ENCODE results near the gene ZNF451.
"Not testable (repeated sequence)": the region's sequence is repeated elsewhere in the genome, so short reads cannot be mapped to it uniquely, and the experiment has no call there.

ZNF451 gene

DNA sequence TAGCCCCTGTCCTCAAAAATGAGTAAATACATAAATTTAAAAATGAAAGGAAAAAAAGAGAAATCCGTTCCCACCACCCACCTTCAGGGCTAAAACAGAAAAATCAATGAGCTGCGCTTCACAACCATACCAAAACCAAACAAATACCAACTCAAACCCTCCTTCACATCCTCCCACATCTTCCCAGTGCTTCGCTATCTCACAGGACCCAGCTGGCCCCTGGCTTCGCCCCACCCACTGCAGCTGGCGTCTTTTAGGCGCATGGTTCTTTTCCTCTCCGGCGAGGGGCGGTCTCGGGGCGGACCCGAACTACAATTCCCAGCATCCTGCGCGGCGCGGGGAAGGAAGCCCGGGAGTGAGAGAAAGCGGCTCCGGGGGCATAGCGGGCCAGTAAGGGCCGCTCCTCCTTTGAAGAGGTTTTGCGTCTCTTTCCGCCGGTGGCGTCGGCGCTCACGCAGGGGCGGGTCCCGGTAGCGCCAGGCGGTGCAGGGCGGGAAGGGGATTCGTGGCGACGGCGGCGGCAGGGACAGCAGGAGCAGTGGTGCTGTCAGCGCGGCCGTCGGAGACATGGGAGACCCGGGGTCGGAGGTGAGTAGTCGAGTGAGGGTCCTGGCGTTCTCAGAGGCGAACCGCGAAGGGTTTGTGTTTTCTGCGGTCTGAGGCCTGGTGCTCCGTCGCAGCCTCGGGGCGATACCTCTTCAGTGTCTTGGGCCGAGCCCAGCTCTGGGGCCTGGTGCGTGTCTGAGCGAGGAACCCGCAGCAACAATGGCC, at the start of gene ZNF451:
Gene ZNF451 (plus strand): TSS at position 502 of the 771 bp plus-strand sequence. CDS start 66 bp downstream, at position 568.
- DNase-seq: peak; percentile 92

DNA sequence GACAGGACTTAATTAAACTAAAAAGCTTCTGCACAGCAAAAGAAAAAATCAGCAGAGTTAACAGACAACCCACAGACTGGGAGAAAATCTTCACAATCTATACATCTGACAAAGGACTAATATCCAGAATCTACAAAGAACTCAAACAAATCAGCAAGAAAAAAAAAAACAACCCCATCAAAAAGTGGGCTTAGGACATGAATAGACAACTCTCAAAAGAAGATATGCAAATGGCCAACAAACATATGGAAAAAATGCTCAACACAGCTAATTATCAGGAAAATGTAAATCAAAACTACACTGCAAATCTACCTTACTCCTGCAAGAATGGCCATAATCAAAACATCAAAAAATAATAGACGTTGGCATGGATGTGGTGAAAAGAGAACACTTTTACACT, 45.9 kb upstream of the ZNF451 start:
- DNase-seq: not testable (repeated sequence)

DNA sequence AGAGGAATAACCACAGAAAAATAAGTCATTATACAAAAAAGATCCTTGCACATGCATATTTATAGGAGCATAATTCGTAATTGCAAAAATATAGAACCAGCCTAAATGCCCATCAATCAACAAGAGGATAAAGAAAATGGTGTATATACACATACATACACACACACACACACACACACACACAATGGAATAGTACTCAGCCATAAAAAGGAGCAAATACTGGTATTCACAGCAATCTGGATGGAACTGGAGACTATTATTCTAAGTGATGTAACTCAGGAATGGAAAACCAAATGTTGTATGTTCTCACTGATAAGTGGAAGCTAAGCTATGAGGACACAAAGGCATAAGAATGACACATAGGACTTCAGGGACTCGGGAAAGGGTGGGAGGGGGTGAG, 45.4 kb upstream of the ZNF451 start:
- no peak for DNase-seq

DNA sequence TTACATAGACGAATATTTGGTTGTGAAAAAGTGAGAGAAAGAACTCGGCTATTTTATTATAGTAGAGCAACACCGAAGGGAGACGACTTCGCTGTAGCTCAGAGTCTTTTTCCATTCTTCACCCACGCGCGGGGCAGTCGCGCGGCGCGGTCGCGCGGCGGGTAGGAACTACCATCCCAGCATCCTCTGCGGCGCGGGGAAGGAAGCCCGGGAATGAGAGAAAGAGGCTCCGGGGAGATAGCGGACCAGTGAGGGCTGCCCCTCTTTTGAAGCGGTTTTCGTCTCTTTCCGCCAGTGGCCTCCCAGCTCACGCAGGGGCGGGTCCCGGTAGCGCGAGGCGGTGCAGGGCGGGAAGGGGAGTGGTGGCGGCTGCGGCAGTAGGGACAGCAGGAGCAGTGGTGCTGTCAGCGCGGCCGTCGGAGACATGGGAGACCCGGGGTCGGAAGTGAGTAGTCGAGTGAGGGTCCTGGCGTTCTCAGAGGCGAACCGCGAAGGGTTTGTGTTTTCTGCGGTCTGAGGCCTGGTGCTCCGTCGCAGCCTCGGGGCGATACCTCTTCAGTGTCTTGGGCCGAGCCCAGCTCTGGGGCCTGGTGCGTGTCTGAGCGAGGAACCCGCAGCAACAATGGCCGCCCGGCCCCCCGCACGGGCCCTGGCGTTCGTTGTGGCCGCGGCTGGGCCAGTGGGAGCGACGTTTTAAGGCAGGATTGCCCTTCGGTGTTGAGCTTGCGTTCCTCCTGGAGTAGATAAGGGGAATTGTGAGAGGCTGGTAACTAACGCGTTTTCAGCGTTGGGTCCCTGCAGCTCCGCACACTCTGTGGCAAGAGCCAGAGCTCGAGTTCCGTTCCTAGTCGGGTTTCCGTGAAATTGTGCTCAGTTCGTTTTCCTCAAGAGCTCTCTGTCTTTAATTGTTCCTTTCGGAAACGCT, 43.4 kb upstream of the ZNF451 start, which contains the start of gene KIAA1586:
Gene KIAA1586 (plus strand): TSS at position 362 of the 925 bp plus-strand sequence. CDS start 63 bp downstream, at position 425.
- peak; percentile 85 for DNase-seq

- not testable (repeated sequence) for DNase-seq
Measured at GRCh38 chr6:57047257-57047585, 42.8 kb upstream of the ZNF451 start.

- not testable (repeated sequence) for DNase-seq
Measured at GRCh38 chr6:57047859-57048258, 42.1 kb upstream of the ZNF451 start.

DNA sequence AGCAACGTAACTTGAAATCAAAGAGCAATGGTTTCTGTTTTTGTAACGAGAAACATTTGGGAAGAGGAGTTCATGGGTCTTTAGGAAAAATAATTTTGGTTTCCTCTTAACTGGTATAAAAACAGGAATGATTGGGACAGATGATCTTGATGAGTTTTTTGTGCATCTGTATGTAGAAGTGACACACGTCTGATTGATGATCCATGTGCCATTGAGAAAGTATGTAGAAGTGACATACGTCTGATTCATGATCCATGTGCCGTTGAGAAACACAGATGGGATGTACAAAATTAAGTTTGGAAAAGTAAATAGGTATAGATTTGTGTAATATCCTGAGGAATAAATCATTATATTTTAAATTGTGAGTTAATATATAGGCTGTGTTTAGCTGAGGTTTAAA, 41.4 kb upstream of the ZNF451 start:
- no peak for DNase-seq

- no peak for DNase-seq
Measured at GRCh38 chr6:57063847-57064246, 26.1 kb upstream of the ZNF451 start.

DNA sequence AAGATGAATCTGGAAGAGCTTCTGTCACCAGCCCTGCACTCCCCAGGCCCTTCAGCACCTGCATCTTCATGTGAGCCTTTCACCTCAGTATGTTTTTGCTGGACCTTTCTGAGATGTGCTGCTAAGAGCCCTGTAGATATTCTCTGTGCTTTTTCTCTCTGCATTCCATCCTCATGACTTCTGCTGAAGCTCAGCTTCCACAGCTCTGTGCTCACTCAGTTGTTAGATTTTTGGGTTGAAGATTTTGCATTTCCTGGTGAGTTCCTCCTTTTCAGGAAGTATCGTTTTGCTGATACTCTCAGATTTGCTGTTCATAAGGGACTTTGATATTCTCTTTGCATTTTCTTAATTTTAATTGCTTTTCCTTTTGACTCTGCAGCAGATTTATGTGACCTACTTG, 25.2 kb upstream of the ZNF451 start:
- no peak for DNase-seq

DNA sequence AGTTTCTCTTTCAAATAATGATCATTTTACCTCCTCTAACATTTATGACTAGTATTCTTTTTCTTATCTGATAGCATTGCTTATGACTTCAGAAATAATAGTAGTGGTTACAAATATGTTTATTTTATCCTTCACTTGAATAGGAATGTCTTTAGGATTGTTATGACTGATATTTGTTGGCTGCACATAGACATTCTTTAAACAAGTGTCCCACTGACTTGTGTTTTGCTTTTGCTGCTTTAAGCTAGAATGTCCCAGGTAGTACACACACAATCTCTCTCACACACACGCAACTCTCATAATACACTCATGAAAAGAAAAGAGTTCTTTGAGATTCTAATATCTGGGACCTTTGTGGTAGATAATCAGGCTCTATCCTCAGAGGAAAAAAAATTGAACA, 21.9 kb upstream of the ZNF451 start:
- DNase-seq: no peak

DNA sequence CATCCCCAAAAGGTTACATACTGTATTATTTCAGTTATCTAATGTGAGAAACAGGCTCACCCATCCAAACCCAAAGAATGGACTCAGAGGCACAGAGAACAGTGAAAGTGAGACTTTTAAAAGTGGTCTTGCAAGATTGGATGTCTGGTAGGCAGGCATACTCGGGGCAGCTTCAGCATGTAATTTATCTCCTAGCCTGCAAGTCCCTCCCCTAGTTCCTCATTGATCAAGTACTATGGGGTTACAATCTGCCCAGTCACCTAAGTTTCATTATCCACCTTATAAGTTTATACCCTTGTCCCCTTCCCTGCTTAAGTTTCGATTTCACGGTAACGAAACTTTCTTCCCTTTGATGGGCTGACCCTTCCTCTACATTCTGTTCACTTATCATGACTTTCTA, 20.8 kb upstream of the ZNF451 start:
- DNase-seq: no peak

GRCh38 chr6:57069920-57070331, 20.1 kb upstream of the ZNF451 start:
- no peak for DNase-seq

DNA sequence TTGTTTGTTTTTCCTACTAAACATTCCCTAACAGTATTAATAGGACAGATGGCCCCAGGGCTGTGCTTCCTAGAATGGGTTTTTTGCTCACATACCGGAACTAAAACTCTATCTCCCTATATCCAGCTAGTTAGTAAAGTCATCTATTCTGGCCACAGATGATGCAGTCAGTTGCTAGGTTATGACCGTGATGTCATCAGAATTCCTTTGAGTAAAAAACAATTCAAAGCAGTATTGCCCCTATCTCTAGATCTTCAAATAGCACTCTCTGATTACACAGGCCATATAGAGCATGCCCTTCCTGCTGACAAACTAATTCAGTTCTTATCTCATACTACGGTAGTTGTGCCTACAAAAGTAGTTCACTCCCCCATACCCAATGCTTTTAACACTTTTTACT, 17.9 kb upstream of the ZNF451 start:
- DNase-seq: no peak

DNA sequence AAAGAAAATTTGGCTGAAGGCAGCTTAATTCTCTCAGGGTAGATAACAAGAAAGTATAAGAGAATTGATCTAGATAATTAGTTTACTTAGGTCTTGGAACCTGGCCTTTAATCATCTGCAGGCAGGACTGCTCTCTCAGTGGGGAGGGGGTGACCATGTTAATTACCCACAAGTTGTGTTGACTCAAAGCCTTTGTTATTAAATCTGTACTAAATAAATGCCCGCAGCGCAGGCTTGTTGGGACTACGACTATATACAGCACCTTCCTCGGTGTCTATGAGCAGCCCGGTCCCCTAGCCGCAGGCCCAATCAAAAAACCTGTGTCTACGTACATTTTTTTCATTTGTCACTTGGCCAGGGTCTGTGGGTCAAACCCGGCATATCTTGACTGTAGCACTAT, 15.6 kb upstream of the ZNF451 start:
- DNase-seq: no peak

DNA sequence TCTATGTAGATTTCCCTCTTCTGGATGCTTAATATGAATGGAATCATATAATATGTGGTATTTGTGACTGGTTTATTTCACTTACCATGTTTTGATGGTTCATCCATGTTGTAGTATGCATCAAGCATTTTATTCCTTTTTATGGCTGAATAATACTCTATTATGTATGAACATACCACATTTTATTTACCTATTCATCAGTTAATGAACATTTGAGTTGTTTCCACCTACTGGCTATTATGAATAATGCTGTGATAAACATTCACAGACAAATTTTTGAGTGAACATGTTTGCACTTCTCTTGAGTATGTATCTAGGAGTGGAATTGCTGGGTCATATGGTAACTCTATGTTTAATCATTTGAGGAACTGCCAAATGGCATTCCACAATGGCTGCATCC, 14.9 kb upstream of the ZNF451 start:
- no peak for DNase-seq

DNA sequence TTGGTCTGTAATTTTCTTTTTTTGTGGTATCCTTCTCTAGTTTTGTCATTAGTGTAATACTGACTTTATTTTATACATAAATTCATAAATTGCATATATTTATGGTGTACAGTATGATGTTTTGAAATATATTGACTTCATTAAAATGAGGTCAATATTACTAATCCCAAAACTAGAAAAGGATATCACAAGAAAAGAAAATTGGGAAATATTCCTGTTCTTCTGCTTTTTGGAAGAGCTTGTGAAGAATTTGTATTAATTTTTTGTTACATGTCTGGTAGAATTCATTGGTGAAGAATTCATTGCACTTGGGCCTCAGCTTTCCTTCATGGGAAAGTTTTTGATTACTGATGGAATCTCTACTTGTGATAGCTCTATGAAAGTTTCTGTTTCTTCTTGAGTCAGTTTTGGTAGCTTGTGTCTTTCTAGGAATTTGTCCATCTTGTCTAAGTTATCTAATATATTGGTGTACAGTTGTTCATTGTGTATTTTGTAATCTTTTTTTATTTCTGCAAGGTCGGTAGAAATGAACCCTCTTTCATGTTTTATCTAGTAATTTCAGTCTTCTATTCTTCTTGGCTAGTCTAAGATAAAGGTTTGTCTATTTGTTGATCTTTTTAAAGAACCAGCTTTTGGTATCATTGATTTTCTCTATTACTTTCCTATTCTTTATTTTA, 11.3 kb upstream of the ZNF451 start:
- no peak for DNase-seq

DNA sequence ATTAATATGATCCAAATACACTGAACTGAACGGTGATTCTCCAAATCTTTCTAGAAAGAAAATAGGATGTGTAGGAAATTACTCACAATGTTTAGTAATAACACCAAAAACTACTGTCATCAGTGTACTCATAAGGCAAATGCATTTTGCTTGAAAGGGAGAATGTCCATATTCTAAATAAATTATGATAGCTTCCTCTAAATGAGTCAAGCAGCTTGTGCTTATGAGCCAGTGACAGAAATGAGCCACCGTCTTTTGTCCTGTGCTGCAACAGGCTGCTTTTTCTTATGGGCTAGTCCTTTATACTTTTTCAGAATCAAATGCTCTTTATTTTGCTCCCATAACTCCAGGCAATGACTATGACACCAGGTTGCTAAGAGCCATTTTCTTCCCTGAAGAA, 4.5 kb upstream of the ZNF451 start:
- no peak for DNase-seq

DNA sequence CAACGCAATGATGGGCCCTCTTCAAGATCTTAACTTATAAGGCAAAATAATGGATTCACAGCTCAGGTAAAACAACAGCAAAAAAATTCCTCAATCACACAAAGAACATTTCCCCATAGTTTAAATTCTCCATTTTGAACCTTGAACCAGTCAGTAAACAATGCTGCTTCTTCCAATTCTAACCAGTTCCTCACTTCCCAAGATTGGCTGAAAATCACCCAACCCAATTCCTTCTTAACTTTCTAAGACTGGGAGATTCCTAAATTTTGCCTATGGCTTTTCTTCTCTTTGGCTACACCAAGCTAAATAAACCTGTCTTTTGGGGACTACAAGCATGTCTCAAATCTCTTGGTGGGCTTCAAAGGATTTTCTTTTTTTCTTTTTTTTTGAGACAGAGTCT, 3.1 kb upstream of the ZNF451 start:
- DNase-seq: no peak

DNA sequence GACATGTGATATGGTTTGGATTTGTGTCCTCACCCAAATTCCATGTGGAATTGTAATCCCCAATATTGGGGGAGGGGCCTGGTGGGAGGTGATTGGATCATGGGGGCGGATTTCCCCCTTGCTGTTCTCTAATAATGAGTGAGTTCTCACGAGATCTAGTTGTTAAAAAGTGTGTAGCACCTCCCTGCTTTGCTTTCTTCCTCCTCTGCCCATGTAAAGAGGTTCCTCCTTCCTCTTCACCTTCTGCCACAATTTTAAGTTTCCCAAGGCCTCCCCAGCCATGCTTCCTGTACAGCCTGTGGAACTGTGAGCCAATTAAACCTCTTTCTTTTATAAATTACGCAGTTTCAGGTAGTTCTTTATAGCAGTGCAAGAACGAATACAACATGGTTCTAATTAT, 2.1 kb upstream of the ZNF451 start:
- DNase-seq: no peak

GRCh38 chr6:57089265-57089664, 723 bp upstream of the ZNF451 start:
- no peak for DNase-seq

DNA sequence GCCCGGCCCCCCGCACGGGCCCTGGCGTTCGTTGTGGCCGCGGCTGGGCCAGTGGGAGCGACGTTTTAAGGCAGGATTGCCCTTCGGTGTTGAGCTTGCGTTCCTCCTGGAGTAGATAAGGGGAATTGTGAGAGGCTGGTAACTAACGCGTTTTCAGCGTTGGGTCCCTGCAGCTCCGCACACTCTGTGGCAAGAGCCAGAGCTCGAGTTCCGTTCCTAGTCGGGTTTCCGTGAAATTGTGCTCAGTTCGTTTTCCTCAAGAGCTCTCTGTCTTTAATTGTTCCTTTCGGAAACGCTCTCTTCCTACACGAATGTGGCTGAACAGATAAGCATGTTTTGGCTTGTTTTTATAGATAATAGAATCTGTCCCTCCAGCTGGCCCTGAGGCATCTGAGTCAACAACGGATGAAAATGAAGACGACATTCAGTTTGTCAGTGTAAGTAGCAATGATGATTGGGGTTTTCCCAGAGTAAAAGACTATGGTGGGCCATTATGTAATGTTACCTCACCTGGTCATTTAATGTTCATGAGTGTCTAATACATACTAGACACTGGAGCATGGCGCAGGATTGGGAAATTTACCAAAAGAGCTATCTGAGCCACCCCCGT, 575 bp downstream of the ZNF451 start:
- not testable (repeated sequence) for DNase-seq

- DNase-seq: not testable (repeated sequence)
Measured at GRCh38 chr6:57091375-57091774, 1.4 kb downstream of the ZNF451 start.

DNA sequence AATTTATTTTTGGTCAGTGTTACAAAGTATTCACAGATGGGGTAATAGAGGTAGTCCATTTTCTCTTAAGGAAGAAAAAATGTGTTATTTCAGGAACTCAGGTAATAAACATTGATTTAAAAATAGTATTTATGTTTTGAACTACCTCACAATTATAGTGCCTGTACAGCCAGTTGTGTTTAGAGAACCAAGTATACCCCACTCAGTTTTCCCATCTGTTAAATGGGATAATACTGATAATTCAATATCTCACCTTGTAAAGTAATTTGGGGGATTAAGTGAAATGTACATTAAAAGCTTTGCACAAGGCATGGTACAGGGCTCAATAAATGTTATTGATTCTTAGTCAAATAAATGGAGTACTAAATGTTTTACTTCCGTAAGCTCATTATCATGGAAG, 4.7 kb downstream of the ZNF451 start:
- DNase-seq: no peak
